SKM-1 (cell line): ENCODE measurements around the gene CDC42.
"Not testable (repeated sequence)": the region's sequence is repeated elsewhere in the genome, so short reads cannot be mapped to it uniquely, and the experiment has no call there.

ENCODE experiments used
- DNase-seq: peaks from one replicate; lab custom pipeline; 2025; ENCODE audit not compliant: unreplicated experiment; lab: John Stamatoyannopoulos, UW

The CDC42 gene

GRCh38 chr1:22052115-22053016 is at the start of gene CDC42:
Gene CDC42 (plus strand): TSS chr1:22052709. CDS start chr1:22078479, 25,770 bp downstream.
- DNase-seq: peak; percentile 95

GRCh38 chr1:22002875-22003274 is 49.6 kb upstream of the CDC42 start:
- not testable (repeated sequence) for DNase-seq

GRCh38 chr1:22003959-22004358 is 48.5 kb upstream of the CDC42 start:
- DNase-seq: not testable (repeated sequence)

GRCh38 chr1:22005261-22006149 is 47.0 kb upstream of the CDC42 start:
- DNase-seq: not testable (repeated sequence)

GRCh38 chr1:22006736-22007135 is 45.8 kb upstream of the CDC42 start:
- not testable (repeated sequence) for DNase-seq

- not testable (repeated sequence) for DNase-seq
Observed at GRCh38 chr1:22007262-22007661, 45.2 kb upstream of the CDC42 start.

- DNase-seq: not testable (repeated sequence)
Observed at GRCh38 chr1:22009566-22009965, 42.9 kb upstream of the CDC42 start.

- DNase-seq: not testable (repeated sequence)
Observed at GRCh38 chr1:22012752-22013151, 39.8 kb upstream of the CDC42 start.

GRCh38 chr1:22014575-22015206 is 37.8 kb upstream of the CDC42 start:
- not testable (repeated sequence) for DNase-seq

GRCh38 chr1:22018583-22019559 is 33.6 kb upstream of the CDC42 start:
- peak; percentile 87 for DNase-seq

- DNase-seq: no peak
Observed at GRCh38 chr1:22021061-22021460, 31.4 kb upstream of the CDC42 start.

GRCh38 chr1:22024485-22025367 is 27.8 kb upstream of the CDC42 start:
- DNase-seq: no peak

- peak; percentile 86 for DNase-seq
Observed at GRCh38 chr1:22025368-22026155, 26.9 kb upstream of the CDC42 start.

- no peak for DNase-seq
Observed at GRCh38 chr1:22026924-22027289, 25.6 kb upstream of the CDC42 start.

- no peak for DNase-seq
Observed at GRCh38 chr1:22030057-22030456, 22.5 kb upstream of the CDC42 start.

- DNase-seq: no peak
Observed at GRCh38 chr1:22030473-22030872, 22.0 kb upstream of the CDC42 start.

GRCh38 chr1:22031214-22031962 is 21.1 kb upstream of the CDC42 start:
- no peak for DNase-seq

GRCh38 chr1:22034834-22035233 is 17.7 kb upstream of the CDC42 start:
- not testable (repeated sequence) for DNase-seq
